ENCODE measurements around the gene RASSF3.
"Not testable (repeated sequence)": the region's sequence is repeated elsewhere in the genome, so short reads cannot be mapped to it uniquely, and the experiment has no call there.

GRCh38 chr12:64626588-64626987, 16.3 kb downstream of the RASSF3 start:
- not testable (repeated sequence) for TF ChIP-seq CTCF (IDR thresholded peaks at IDR 0.05; ENCODE audit: low read depth, low read length); EZH2phosphoT487 (IDR thresholded peaks at IDR 0.05; ENCODE audit: low read depth)

Measured in OCI-LY3 (cell line).